Activated CD4-positive, alpha-beta T cell treated with anti-CD3 and anti-CD28 coated beads, Interleukin-10, Interleukin-2, amounts not matched to agents 100 ng/mL and 50 ng/mL, durations not matched to agents 16 hours and 8 hours (primary cell): ENCODE data around the gene TSEN54.

ENCODE experiments used
- DNase-seq: peaks from one replicate; pipeline ENCODE4 v3.0.0-alpha.2; 2020

Gene TSEN54

DNA sequence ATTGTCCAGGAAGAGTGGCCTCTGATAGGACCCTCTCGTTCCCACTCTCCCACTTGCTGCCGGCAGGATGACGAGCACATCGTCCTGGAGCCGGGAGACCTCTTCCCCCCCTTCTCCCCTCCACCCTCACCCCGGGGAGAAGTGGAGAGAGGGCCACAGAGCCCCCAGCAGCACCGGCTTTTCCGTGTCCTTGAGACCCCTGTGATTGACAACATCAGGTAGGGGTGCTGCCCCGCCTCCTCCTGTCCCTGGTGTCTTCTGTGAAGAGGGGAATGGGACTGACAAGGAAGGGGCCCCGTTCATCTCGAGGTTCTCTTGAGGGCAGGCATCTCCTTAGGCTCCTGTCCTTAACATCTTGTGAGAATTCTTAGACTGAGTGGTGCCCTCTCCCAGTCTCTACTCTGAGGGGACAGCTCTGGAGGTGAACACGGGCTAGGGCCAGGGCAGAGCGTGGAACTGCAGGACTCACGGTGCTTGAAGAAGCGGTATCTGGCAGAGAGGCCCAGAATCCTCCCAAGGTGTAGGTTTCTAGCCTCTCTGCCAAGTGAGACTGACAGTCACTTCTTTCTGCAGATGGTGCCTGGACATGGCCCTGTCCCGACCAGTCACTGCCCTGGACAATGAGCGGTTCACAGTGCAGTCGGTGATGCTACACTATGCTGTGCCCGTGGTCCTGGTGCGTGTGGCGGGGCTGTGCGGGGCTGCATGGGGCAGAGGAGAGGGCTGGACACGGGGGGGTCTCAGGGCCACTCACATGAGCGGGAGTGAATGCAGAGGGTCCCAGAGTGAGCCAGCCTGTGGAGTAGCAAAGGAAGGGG, 27.4 kb upstream of the TSEN54 start:
- DNase-seq: no peak

- no peak for DNase-seq
These were observed 26.8 kb upstream of the TSEN54 start for GRCh38 chr17:75489511-75489955.

GRCh38 chr17:75490173-75490743, 26.1 kb upstream of the TSEN54 start:
- no peak for DNase-seq

- DNase-seq: no peak
These were observed 25.2 kb upstream of the TSEN54 start for GRCh38 chr17:75490953-75491649.

GRCh38 chr17:75491680-75492079, 24.6 kb upstream of the TSEN54 start:
- no peak for DNase-seq

GRCh38 chr17:75492555-75493168, 23.7 kb upstream of the TSEN54 start:
- DNase-seq: no peak

DNA sequence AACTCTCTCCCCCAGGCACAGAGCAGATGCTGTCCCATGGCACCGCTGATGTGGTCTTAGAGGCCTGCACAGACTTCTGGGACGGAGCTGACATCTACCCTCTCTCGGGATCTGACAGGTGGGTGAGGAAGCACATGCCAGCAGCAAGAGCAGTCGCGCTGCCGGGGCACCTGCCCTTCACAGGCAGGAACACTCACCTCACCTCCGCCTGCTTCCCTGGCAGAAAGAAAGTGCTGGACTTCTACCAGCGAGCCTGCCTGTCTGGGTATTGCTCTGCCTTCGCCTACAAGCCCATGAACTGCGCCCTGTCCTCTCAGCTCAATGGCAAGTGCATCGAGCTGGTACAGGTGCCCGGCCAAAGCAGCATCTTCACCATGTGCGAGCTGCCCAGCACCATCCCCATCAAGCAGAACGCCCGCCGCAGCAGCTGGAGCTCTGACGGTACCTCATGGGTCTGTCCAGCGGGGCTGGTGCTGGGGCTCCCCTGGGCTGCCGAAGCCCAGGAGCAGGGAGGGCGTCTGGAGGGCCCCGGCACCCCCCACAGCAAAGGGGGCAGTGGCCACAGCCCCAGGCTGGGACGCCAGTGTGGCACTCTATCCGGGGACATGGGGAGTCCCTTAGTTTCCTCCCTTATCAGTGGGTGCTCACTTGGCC, 22.7 kb upstream of the TSEN54 start:
- DNase-seq: no peak

GRCh38 chr17:75494326-75494877, 21.9 kb upstream of the TSEN54 start:
- DNase-seq: no peak

DNA sequence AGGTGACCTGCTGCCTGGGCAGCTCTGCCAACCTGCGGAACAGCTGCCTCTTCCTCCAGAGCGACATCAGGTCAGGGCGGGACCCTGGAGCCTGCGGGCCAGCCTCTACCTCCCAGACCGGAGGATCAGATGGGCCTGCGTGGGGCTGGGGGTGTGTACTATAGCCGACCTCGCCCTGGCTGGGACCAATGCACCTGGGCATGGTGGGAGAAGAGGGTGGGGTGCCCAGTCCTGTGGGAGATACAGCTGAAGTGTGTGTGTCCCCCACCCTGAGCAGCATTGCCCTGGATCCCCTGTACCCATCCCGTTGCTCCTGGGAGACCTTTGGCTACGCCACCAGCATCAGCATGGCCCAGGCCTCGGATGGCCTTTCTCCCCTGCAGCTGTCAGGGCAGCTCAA, 20.3 kb upstream of the TSEN54 start:
- DNase-seq: no peak

GRCh38 chr17:75498039-75498725, 18.1 kb upstream of the TSEN54 start:
- DNase-seq: no peak

- DNase-seq: no peak
These were observed 17.6 kb upstream of the TSEN54 start for GRCh38 chr17:75498726-75499213.

DNA sequence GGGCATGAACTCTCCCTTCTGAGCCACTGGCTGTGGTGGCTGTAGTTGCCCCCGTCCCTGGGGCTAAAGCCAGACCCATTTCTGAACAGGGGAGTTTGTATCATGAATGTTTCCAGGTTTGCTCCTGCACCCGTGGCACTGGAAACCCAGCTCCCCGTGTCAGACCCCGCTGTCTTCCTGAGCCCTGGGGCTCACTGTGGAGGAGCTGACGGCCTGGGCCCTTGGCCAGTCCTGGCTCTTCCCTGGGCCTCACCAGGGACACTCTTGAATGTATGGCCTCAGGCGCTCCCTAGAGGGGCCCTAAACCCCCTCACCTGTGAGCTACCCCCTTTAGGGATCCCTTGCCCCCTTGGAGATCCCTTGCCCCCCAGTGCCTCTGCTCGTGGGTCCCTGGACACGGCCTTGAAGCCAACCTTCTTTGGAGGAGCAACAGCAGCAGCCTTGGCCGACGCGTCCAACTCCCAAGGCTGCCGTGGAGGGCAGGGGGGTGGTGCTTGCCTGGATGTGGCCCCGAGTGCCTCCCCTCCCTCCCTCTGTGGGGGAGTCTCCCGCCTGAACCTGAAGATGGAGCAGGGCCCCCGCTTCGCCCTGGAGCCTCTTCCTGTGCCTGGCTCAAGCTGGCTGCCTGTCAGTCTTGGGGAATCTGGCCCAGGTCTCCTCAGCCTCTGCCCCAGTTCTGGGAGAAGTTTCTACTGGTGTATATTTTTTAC, 16.9 kb upstream of the TSEN54 start:
- DNase-seq: no peak

DNA sequence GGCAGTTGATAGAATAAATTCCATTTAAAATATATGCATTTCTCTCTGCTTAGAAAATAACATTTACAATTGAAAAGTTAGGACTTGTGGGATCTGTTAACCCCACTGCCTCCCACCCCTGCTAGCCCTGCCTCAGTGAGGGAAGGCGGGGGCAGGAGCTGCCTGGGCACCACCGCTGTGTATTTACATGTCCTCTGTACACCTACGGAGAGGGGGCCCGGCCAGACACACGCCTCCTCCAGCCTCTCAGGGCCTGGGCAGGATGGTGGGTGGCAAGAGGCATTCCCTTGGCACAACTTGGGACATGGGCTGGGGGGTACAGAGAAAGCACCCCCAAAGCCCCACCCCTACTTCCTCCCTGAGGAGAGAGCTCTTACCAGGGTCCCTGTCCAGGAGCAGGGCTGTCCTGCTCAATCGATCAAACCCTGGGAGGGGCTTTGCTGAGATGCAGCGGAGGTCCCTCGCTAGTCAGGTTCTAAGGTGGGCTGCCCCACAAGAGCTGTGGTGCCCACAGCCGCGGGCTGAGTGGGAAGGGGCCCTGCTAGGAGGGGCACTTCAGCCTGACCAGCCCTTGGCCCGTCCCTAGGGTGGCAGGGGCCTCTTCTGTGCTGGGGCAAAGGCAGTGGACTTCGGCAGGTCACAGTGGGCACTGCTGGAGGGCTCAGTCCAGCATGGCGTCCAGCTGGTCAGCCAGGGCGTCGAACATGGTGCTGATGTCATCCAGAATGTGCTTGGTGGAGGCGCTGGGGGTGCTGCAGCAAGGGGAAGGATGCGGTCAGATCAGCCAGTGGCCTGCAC, 15.7 kb upstream of the TSEN54 start:
- DNase-seq: no peak

GRCh38 chr17:75501378-75502071, 14.8 kb upstream of the TSEN54 start:
- DNase-seq: no peak

GRCh38 chr17:75502072-75502720, 14.1 kb upstream of the TSEN54 start:
- DNase-seq: no peak

- no peak for DNase-seq
These were observed 13.5 kb upstream of the TSEN54 start for GRCh38 chr17:75502721-75503329.

DNA sequence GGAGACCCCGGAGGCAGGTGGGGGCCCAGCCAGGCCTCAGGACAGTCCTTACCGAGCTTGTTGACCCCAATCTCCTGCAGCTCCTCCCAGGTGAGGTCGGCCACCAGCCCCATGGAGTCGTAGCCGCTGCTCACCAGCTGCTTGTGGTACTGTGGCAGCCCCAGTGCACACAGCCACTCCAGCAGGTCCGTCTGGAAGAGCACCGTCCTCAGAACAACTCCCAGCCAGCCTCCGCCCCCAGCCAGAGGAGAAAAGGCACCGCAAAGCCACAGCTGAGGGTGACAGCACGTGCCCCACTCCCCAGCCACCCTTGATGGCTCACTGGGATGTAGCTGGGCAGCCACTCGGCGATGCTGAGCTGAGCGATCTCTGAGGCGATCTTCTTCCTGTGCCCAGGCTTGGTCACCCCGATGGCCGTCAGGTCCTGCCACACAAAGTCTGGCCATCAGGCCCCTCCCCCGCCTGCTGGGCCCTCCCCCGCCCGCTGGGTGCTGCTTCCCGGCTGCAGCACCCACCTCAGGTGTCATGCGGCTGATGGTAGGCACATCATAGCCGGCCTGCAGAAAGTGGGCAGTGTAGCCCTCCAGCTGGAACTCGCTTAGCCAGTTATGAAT, 12.9 kb upstream of the TSEN54 start:
- no peak for DNase-seq

- no peak for DNase-seq
These were observed 12.4 kb upstream of the TSEN54 start for GRCh38 chr17:75503976-75504346.
